ENCODE data around the gene SLC22A5. TPM values are rescaled to one million over a fixed set of nuclear protein-coding genes. Genes with fewer than 3 reads are reported as not detected.

Gene SLC22A5
- total RNA-seq, 4 donors from 2014 or later = 34.6 to 129 (median 67.8) TPM

DNA sequence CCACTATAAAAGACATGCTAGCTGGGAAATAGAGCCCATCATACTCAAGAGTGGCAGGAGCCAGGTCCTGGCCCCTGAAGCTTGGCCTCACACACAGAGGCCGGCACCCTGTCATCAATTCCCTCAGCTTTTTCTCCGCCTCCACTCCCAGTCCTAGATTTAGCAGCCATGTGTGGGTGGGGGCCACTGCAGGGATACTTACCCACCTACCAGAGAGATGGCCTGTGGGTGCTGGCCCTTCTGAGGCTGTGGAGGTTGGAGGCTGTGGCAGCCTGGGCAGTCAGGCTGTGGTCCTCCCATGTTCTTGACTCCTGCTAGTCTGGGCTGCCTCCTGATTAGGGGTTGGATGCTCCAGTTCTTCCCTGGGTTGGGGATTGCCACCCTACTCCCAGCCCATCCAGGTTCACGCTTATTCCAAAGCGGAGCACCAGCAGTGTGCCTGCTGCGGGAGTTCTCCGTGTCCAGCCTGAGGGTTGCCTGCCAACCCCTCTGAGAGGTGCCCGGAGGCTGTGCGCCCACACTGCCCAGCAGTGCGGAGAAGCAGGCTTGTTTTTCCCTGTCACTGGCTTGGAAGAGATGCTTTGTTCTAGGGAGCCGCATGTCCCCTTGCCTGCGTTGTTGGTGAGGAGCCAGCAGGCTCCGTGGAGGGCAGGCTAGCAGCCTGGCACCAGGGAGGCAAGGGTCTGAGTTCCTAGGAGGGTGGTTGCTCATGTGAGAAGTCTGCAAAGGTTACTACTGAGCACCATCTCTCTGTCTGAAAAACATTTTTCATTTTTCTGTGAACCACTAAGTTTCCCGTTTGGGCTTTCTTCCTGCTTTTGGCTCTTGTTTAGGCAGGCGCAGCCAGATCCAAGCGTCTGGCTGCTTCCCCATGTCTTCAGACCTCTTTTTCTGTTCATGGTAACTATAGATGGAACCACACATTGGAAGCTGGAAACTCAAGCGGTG is 7.5 kb downstream of the SLC22A5 start:
- H3K4me3 ChIP-seq = no peak overlapping the region
- in situ Hi-C loops (cut with MboI; ENCODE audit: low pct_ligation_motif_present in 1 of 4, low pct_unique_long_range_greater_than_20kb in 1 of 4, low sequenced_read_pairs in 3 of 4) = loop anchor here (25.0 kb wide), 4 partner anchors 335 to 460 kb away; partner anchors contain the start of genes SOWAHA (in 2 of the 4), SEPTIN8 (in 1 of the 4) and SHROOM1 (in 1 of the 4)
- no peaks in the 10 kb centered on the region for H3K9me3 ChIP-seq

DNA sequence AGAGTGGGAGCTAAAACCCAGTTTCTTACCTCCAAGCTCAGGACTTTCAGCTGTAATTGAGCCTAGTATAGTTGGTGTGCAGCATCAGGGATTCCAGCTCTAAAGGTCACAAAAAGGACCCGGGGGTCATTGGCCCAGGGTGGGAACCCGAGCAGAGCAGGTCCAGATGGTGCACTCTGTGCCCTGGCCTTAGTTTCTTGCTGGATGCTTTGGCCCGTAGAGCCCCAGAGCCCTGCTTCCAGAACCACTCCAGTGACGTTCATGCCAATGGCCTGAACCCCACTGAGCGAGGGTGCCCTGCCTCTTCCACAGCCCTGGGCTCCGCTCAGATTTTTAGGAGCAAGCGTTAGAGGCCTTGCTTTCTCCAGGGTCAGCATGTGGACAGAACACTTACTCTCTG is 8.2 kb downstream of the SLC22A5 start:
- Histone ChIP-seq H3K27me3 (no peaks in the 10 kb centered on the region), H3K4me1 (peaks cover 0 to 5% (median 2%) of the 10 kb centered on the region in 4 donors), H3K4me3 (no peak overlapping the region), H3K9me3 (no peaks in the 10 kb centered on the region), H3K36me3 (no peaks in the 10 kb centered on the region), H3K27ac (peak overlapping the region in 1 of 4 donors; percentile 5)
- intact Hi-C loops (cut with DNase I; ENCODE audit: low total_unique reads) = no loop called here
- WGBS, 2 donors (ENCODE audit: low coverage in 1 of 2) = 92% methylated on average over 7 of the region's 7 CpGs; no CpG with 5 or more reads in 1 of the 2 donors
- no peak for TF ChIP-seq EP300 (IDR thresholded peaks at IDR 0.05; ENCODE audit: low read depth)
- no peak for DNase-seq
- in situ Hi-C loops (cut with MboI; ENCODE audit: low pct_ligation_motif_present in 1 of 4, low pct_unique_long_range_greater_than_20kb in 1 of 4, low sequenced_read_pairs in 3 of 4) = loop anchor here (25.0 kb wide), 4 partner anchors 335 to 460 kb away; partner anchors contain the start of genes SOWAHA (in 2 of the 4), SEPTIN8 (in 1 of the 4) and SHROOM1 (in 1 of the 4)

More for the DNA sequence above, 7.5 kb downstream of the SLC22A5 start:
- intact Hi-C loops (cut with DNase I; ENCODE audit: low total_unique reads) = no loop called here
- peak overlapping the region in 2 of 4 donors; percentile 4 to 5 for H3K27ac ChIP-seq
- WGBS, 2 donors (ENCODE audit: low coverage in 1 of 2) = 88 to 100% methylated on average over 2 to 16 of the region's 16 CpGs
- no peaks in the 10 kb centered on the region for H3K36me3 ChIP-seq
- peaks cover 5 to 13% (median 8%) of the 10 kb centered on the region in 4 donors for H3K4me1 ChIP-seq
- H3K27me3 ChIP-seq = no peaks in the 10 kb centered on the region
- TF ChIP-seq POLR2AphosphoS5 (IDR thresholded peaks at IDR 0.05) (no peak), POLR2A (IDR thresholded peaks at IDR 0.05) (no peak), EP300 (IDR thresholded peaks at IDR 0.05; ENCODE audit: low read depth) (no peak)
- TF ChIP-seq, protein P1, sequence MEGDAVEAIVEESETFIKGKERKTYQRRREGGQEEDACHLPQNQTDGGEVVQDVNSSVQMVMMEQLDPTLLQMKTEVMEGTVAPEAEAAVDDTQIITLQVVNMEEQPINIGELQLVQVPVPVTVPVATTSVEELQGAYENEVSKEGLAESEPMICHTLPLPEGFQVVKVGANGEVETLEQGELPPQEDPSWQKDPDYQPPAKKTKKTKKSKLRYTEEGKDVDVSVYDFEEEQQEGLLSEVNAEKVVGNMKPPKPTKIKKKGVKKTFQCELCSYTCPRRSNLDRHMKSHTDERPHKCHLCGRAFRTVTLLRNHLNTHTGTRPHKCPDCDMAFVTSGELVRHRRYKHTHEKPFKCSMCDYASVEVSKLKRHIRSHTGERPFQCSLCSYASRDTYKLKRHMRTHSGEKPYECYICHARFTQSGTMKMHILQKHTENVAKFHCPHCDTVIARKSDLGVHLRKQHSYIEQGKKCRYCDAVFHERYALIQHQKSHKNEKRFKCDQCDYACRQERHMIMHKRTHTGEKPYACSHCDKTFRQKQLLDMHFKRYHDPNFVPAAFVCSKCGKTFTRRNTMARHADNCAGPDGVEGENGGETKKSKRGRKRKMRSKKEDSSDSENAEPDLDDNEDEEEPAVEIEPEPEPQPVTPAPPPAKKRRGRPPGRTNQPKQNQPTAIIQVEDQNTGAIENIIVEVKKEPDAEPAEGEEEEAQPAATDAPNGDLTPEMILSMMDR (IDR thresholded peaks at IDR 0.05) = no peak
- DNase-seq = no peak

DNA sequence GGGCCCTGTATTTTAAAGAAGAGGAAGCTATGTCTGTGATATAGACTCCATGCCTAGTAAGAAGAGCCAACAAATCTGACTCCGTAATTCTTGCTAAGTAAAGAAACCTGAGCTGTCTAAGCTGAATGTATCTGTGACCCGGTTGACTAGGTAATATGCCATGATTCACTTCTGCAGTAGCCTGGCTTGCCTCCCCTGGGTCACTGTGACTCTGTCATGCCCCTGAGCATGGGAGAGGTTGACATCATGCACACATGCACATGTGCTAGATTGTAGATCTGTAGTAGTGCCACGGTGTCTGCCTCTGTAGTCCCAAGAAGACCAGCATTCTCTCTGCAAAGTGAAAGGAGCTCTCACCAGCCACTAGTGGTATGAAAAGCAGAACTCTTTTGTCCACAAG is 9.1 kb downstream of the SLC22A5 start:
- in situ Hi-C loops (cut with MboI; ENCODE audit: low pct_ligation_motif_present in 1 of 4, low pct_unique_long_range_greater_than_20kb in 1 of 4, low sequenced_read_pairs in 3 of 4) = loop anchor here (25.0 kb wide), 4 partner anchors 334 to 459 kb away; partner anchors contain the start of genes SOWAHA (in 2 of the 4), SEPTIN8 (in 1 of the 4) and SHROOM1 (in 1 of the 4)
- no peaks in the 10 kb centered on the region for H3K4me1 ChIP-seq
- 98% methylated on average over 3 of the region's 3 CpGs; no CpG with 5 or more reads in 1 of the 2 donors for WGBS, 2 donors (ENCODE audit: low coverage in 1 of 2)
- no peak overlapping the region for H3K4me3 ChIP-seq
- H3K27ac ChIP-seq = no peak overlapping the region
- no peak for DNase-seq
- H3K9me3 ChIP-seq = no peaks in the 10 kb centered on the region
- no peaks in the 10 kb centered on the region for H3K27me3 ChIP-seq
- TF ChIP-seq POLR2A (IDR thresholded peaks at IDR 0.05) (no peak), EP300 (IDR thresholded peaks at IDR 0.05; ENCODE audit: low read depth) (no peak), POLR2AphosphoS5 (IDR thresholded peaks at IDR 0.05) (no peak)
- TF ChIP-seq, protein P1 (IDR thresholded peaks at IDR 0.05) = no peak
- intact Hi-C loops (cut with DNase I; ENCODE audit: low total_unique reads) = no loop called here
- no peaks in the 10 kb centered on the region for H3K36me3 ChIP-seq

DNA sequence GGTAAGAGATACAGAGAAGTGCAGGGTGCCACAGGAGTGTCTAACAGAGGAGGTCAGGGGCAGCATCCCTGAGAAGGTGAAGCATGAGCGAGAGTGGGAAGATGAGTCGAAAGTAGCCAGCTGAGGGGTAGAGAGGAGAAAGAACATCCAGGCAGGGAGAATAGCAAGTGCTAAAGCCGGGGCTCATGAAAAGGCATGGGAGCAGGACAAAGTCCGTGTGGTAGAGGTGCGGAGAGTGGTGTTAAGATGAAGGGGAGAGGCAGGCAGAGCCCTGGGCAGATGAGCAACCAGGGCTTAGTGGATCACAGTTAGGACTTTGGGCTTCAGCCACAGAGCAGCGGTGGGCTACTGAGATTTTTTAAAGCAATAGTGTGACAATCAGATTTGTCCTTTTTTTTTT is 10.5 kb downstream of the SLC22A5 start:
- Histone ChIP-seq H3K27ac (no peak overlapping the region), H3K27me3 (no peaks in the 10 kb centered on the region), H3K36me3 (no peaks in the 10 kb centered on the region), H3K4me1 (peaks cover 0 to 2% (median 0%) of the 10 kb centered on the region in 4 donors), H3K4me3 (no peak overlapping the region), H3K9me3 (no peaks in the 10 kb centered on the region)
- 87 to 89% methylated on average over 6 of the region's 6 CpGs for WGBS, 2 donors (ENCODE audit: low coverage in 1 of 2)
- DNase-seq = no peak
- intact Hi-C loops (cut with DNase I; ENCODE audit: low total_unique reads) (no loop called here), in situ Hi-C loops (cut with MboI; ENCODE audit: low pct_ligation_motif_present in 1 of 4, low pct_unique_long_range_greater_than_20kb in 1 of 4, low sequenced_read_pairs in 3 of 4) (loop anchor here (10.0 to 25.0 kb wide), 5 partner anchors 125 to 457 kb away; partner anchors contain the start of genes SOWAHA (in 2 of the 4), SEPTIN8 (in 1 of the 4) and SHROOM1 (in 1 of the 4))
- TF ChIP-seq EP300 (IDR thresholded peaks at IDR 0.05; ENCODE audit: low read depth) = no peak

DNA sequence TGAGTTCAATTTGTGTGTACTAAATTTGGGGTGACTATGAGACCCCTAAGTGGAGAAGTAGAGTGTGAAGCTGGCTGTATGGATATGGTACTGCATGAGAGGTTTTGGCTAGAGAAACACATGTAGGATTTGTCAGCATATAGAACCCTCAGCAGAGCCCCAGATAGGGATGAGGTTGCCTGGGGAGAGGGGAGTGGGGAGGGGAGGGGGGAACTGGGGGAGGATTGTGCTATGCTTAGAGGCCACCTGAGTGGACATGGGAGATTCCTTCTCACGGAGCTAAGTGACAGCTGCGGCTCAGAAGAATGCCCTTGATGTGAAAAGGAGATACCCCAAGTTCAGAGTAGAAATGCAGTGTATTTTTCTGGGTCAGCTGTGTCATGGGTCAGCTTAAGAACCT is 11.2 kb downstream of the SLC22A5 start:
- WGBS, 2 donors (ENCODE audit: low coverage in 1 of 2) = 90% methylated on average over 2 of the region's 2 CpGs; no CpG with 5 or more reads in 1 of the 2 donors
- no peaks in the 10 kb centered on the region for H3K36me3 ChIP-seq
- no peak overlapping the region for H3K27ac ChIP-seq
- DNase-seq = no peak
- H3K4me3 ChIP-seq = no peak overlapping the region
- no peak for TF ChIP-seq POLR2A (IDR thresholded peaks at IDR 0.05)
- no peak for TF ChIP-seq POLR2AphosphoS5 (IDR thresholded peaks at IDR 0.05)
- TF ChIP-seq EP300 (IDR thresholded peaks at IDR 0.05; ENCODE audit: low read depth) = no peak
- TF ChIP-seq, protein P1 (IDR thresholded peaks at IDR 0.05) = no peak
- in situ Hi-C loops (cut with MboI; ENCODE audit: low pct_ligation_motif_present in 1 of 4, low pct_unique_long_range_greater_than_20kb in 1 of 4, low sequenced_read_pairs in 3 of 4) = loop anchor here (10.0 to 25.0 kb wide), 5 partner anchors 124 to 457 kb away; partner anchors contain the start of genes SOWAHA (in 2 of the 4), SEPTIN8 (in 1 of the 4) and SHROOM1 (in 1 of the 4)
- no peaks in the 10 kb centered on the region for H3K27me3 ChIP-seq
- intact Hi-C loops (cut with DNase I; ENCODE audit: low total_unique reads) = no loop called here
- H3K9me3 ChIP-seq = no peaks in the 10 kb centered on the region
- peaks cover 3 to 9% (median 5%) of the 10 kb centered on the region in 4 donors for H3K4me1 ChIP-seq
